Mesendoderm (in vitro differentiated cells): Measurements from ENCODE around the gene GATA3.

Experiments
- DNase-seq: peaks from one replicate; pipeline ENCODE4 v3.0.0; 2013
- H2AK5ac ChIP-seq: 2 replicates; pipeline ENCODE4 v1.6.1; 2013; ENCODE audit warnings: low read length, inconsistent platforms
- H2BK120ac ChIP-seq: 2 replicates; pipeline ENCODE4 v1.6.1; 2013; ENCODE audit warnings: low read depth, mild to moderate bottlenecking, low read length, moderate library complexity, mixed read lengths
- H2BK15ac ChIP-seq: replicated peaks from 2 replicates; pipeline ENCODE4 v1.6.1; 2013; ENCODE audit warnings: low read depth, mild to moderate bottlenecking, moderate library complexity
- H2BK5ac ChIP-seq: 2 replicates; pipeline ENCODE4 v1.6.1; 2013; ENCODE audit warnings: low read length, inconsistent platforms
- H3K18ac ChIP-seq: 2 replicates; pipeline ENCODE4 v1.6.1; 2013; ENCODE audit warnings: mild to moderate bottlenecking, low read length, mixed read lengths
- H3K23ac ChIP-seq: one replicate; pipeline ENCODE4 v1.6.1; 2013; ENCODE audit warnings: low read length
- H3K27ac ChIP-seq: 2 replicates; pipeline ENCODE4 v1.5.1; 2013; ENCODE audit warnings: low read depth, mild to moderate bottlenecking, inconsistent platforms, low read length, moderate library complexity
- H3K27me3 ChIP-seq: 2 replicates; pipeline ENCODE4 v1.6.1; 2013; ENCODE audit warnings: low read length, control low read depth, mild to moderate bottlenecking, inconsistent platforms; ENCODE audit not compliant: insufficient read depth, poor library complexity
- H3K36me3 ChIP-seq: 2 replicates; pipeline ENCODE4 v1.6.1; 2013; ENCODE audit warnings: low read length, inconsistent platforms; ENCODE audit not compliant: control insufficient read depth, insufficient read depth
- H3K4ac ChIP-seq: one replicate; pipeline ENCODE4 v1.6.1; 2013; ENCODE audit warnings: low read depth, mild to moderate bottlenecking, low read length, moderate library complexity
- H3K4me1 ChIP-seq: 2 replicates; pipeline ENCODE4 v1.6.1; 2013; ENCODE audit warnings: low read depth, low read length, inconsistent platforms; ENCODE audit not compliant: control insufficient read depth
- H3K4me2 ChIP-seq: 2 replicates; pipeline ENCODE4 v1.6.1; 2013; ENCODE audit warnings: low read length
- H3K4me3 ChIP-seq: 2 replicates; pipeline ENCODE4 v1.5.1; 2013; ENCODE audit warnings: mild to moderate bottlenecking, low read length
- H3K56ac ChIP-seq: one replicate; pipeline ENCODE4 v1.6.1; 2013; ENCODE audit warnings: low read length
- H3K79me1 ChIP-seq: 2 replicates; pipeline ENCODE4 v1.6.1; 2013; ENCODE audit warnings: low read length, inconsistent platforms
- H3K79me2 ChIP-seq: 2 replicates; pipeline ENCODE4 v1.6.1; 2013; ENCODE audit warnings: mild to moderate bottlenecking, low read length; ENCODE audit not compliant: control insufficient read depth, insufficient read depth
- H3K9ac ChIP-seq: 2 replicates; pipeline ENCODE4 v1.6.1; 2013; ENCODE audit warnings: low read length, inconsistent platforms
- H4K5ac ChIP-seq: one replicate; pipeline ENCODE4 v1.6.1; 2013; ENCODE audit warnings: low read length
- H4K8ac ChIP-seq: one replicate; pipeline ENCODE4 v1.6.1; 2013; ENCODE audit warnings: low read depth, mild to moderate bottlenecking, control low read depth, low read length, moderate library complexity
- WGBS: extraction: QIAGEN DNeasy Blood & Tissue Kit; methylation state at CpG from one replicate; pipeline ENCODE4 v1.1.7; 2013; ENCODE audit warnings: low lambda C conversion rate, missing lambda C conversion rate; ENCODE audit not compliant: insufficient coverage; ENCODE audit errors: extremely low coverage; 5-methylcytosine and 5-hydroxymethylcytosine counted together

GATA3 gene

GRCh38 chr10:8116474-8116873 is 62.0 kb downstream of the GATA3 start:
- Histone ChIP-seq H3K79me1 (no peaks in the 10 kb centered on the region), H3K79me2 (no peaks in the 10 kb centered on the region), H3K4me3 (no peak overlapping the region), H3K27me3 (no peaks in the 10 kb centered on the region), H3K4ac (no peak overlapping the region), H3K4me2 (no peak overlapping the region), H2BK120ac (no peak overlapping the region), H2BK15ac (no peak overlapping the region), H4K5ac (no peak overlapping the region), H3K27ac (no peak overlapping the region), H3K9ac (no peak overlapping the region), H3K4me1 (no peaks in the 10 kb centered on the region), H3K18ac (no peak overlapping the region), H2AK5ac (no peak overlapping the region), H3K56ac (no peak overlapping the region), H3K36me3 (no peaks in the 10 kb centered on the region), H4K8ac (no peak overlapping the region), H3K23ac (no peak overlapping the region), H2BK5ac (no peak overlapping the region)
- no CpG with 5 or more reads among the region's 5 CpGs for WGBS
- DNase-seq, result no peak

GRCh38 chr10:8116926-8117493 is 62.5 kb downstream of the GATA3 start:
- H3K56ac ChIP-seq, result no peak overlapping the region
- no peak overlapping the region for H3K18ac ChIP-seq
- H2BK120ac ChIP-seq, result no peak overlapping the region
- WGBS, result no CpG with 5 or more reads among the region's 12 CpGs
- no peak overlapping the region for H2AK5ac ChIP-seq
- H3K79me1 ChIP-seq, result no peaks in the 10 kb centered on the region
- no peaks in the 10 kb centered on the region for H3K79me2 ChIP-seq
- H3K27ac ChIP-seq, result no peak overlapping the region
- H3K9ac ChIP-seq, result no peak overlapping the region
- no peak overlapping the region for H2BK5ac ChIP-seq
- no peak overlapping the region for H3K23ac ChIP-seq
- no peak overlapping the region for H3K4me2 ChIP-seq
- no peak overlapping the region for H4K5ac ChIP-seq
- H3K36me3 ChIP-seq, result no peaks in the 10 kb centered on the region
- H4K8ac ChIP-seq, result no peak overlapping the region
- H3K4me1 ChIP-seq, result no peaks in the 10 kb centered on the region
- no peak overlapping the region for H3K4ac ChIP-seq
- no peak overlapping the region for H3K4me3 ChIP-seq
- peak; percentile 41 for DNase-seq
- H2BK15ac ChIP-seq, result no peak overlapping the region
- H3K27me3 ChIP-seq, result no peaks in the 10 kb centered on the region

- Histone ChIP-seq H3K4ac (no peak overlapping the region), H3K4me3 (no peak overlapping the region), H4K8ac (no peak overlapping the region), H3K4me1 (no peaks in the 10 kb centered on the region), H3K27ac (no peak overlapping the region), H3K79me2 (no peaks in the 10 kb centered on the region), H3K36me3 (no peaks in the 10 kb centered on the region), H3K4me2 (no peak overlapping the region), H3K27me3 (no peaks in the 10 kb centered on the region), H3K9ac (no peak overlapping the region), H2AK5ac (no peak overlapping the region), H4K5ac (no peak overlapping the region), H3K79me1 (no peaks in the 10 kb centered on the region), H3K18ac (no peak overlapping the region), H2BK120ac (no peak overlapping the region), H2BK15ac (no peak overlapping the region), H3K23ac (no peak overlapping the region), H2BK5ac (no peak overlapping the region), H3K56ac (no peak overlapping the region)
- no peak for DNase-seq
- WGBS, result no CpG with 5 or more reads among the region's 12 CpGs
Measured at GRCh38 chr10:8121201-8121890, 66.9 kb downstream of the GATA3 start.

- Histone ChIP-seq H2BK5ac (no peak overlapping the region), H3K27ac (no peak overlapping the region), H3K23ac (no peak overlapping the region), H3K4ac (no peak overlapping the region), H3K18ac (no peak overlapping the region), H3K56ac (no peak overlapping the region), H3K79me2 (no peaks in the 10 kb centered on the region), H3K9ac (no peak overlapping the region), H2BK120ac (no peak overlapping the region), H3K27me3 (no peaks in the 10 kb centered on the region), H3K4me1 (no peaks in the 10 kb centered on the region), H4K8ac (no peak overlapping the region), H2BK15ac (no peak overlapping the region), H4K5ac (no peak overlapping the region), H3K4me2 (no peak overlapping the region), H3K4me3 (no peak overlapping the region), H3K36me3 (no peaks in the 10 kb centered on the region), H2AK5ac (no peak overlapping the region), H3K79me1 (no peaks in the 10 kb centered on the region)
- DNase-seq, result no peak
- WGBS, result 100% methylated on average over 1 of the region's 7 CpGs
Measured at GRCh38 chr10:8122611-8123369, 68.3 kb downstream of the GATA3 start.

GRCh38 chr10:8124436-8124835 is 69.9 kb downstream of the GATA3 start:
- Histone ChIP-seq H2BK120ac (no peak overlapping the region), H4K8ac (no peak overlapping the region), H3K56ac (no peak overlapping the region), H3K18ac (no peak overlapping the region), H3K79me2 (no peaks in the 10 kb centered on the region), H2BK5ac (no peak overlapping the region), H2BK15ac (no peak overlapping the region), H3K79me1 (no peaks in the 10 kb centered on the region), H3K4ac (no peak overlapping the region), H3K27me3 (no peaks in the 10 kb centered on the region), H2AK5ac (no peak overlapping the region), H3K4me2 (no peak overlapping the region), H3K9ac (no peak overlapping the region), H3K4me3 (no peak overlapping the region), H4K5ac (no peak overlapping the region), H3K27ac (no peak overlapping the region), H3K36me3 (no peaks in the 10 kb centered on the region), H3K23ac (no peak overlapping the region), H3K4me1 (no peaks in the 10 kb centered on the region)
- no peak for DNase-seq
- no CpG with 5 or more reads among the region's 2 CpGs for WGBS
